ENCODE measurements around the gene TGFBR3L. TPM values are rescaled to one million over a fixed set of nuclear protein-coding genes. Genes with fewer than 3 reads are reported as not detected.

Gene TGFBR3L
- total RNA-seq, 1 donor, result 0.86 TPM

DNA sequence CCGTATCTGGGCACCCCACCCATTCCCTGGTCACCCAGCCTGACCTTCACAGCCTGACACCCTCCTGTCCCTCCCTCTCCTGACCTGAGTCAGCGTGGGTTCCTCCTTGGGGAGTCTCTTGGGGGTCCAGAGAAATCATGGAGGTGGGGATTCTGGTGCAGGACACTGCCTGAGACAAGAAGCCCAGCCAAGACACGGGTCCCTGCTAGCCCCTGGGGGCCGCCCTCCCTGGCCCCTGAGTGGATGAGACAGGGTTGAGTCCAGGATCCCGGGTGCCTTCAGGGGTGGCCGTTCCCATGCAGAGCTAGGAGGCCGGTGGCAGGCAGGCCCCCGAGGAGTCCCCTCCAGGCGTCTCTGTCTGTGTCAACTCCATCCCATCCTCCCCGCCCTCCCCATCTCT lies 9.4 kb upstream of the TGFBR3L start:
- DNase-seq (ENCODE audit: low read depth), result no peak
- no peak for TF ChIP-seq CTCF (IDR thresholded peaks at IDR 0.05; ENCODE audit: insufficient read depth, low read depth, low read length)
- H3K4me3 ChIP-seq (ENCODE audit: low read depth, low read length), result peak overlapping the region; percentile 88

DNA sequence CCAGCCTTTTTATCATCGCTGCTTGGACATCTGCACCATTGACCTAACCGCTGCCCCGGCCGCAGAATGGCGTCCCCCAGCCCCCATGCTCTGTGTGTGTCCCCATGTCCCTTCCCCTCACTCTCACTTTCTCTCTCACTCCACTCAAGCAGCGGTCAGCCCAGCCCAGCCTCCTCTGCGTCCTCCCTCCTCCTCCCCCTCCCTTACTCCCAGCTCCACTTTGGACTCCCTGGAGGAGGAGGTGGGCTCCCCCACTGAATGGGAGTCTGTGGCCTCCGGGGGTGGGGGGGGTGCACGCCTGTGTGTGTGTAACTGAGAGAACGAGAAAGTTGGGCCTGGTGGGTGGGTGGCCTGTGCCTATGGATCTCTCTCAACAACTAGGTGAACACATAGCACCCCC lies 8.8 kb upstream of the TGFBR3L start:
- no peak for TF ChIP-seq CTCF (IDR thresholded peaks at IDR 0.05; ENCODE audit: insufficient read depth, low read depth, low read length)
- H3K4me3 ChIP-seq (ENCODE audit: low read depth, low read length), result no peak overlapping the region
- DNase-seq (ENCODE audit: low read depth), result no peak

GRCh38 chr19:7907122-7907521 lies 7.5 kb upstream of the TGFBR3L start:
- no peak for DNase-seq (ENCODE audit: low read depth)
- TF ChIP-seq CTCF (IDR thresholded peaks at IDR 0.05; ENCODE audit: insufficient read depth, low read depth, low read length), result no peak

GRCh38 chr19:7907544-7907943 lies 7.1 kb upstream of the TGFBR3L start:
- no peak for DNase-seq (ENCODE audit: low read depth)
- no peak overlapping the region for H3K4me3 ChIP-seq (ENCODE audit: low read depth, low read length)
- no peak for TF ChIP-seq CTCF (IDR thresholded peaks at IDR 0.05; ENCODE audit: insufficient read depth, low read depth, low read length)

More at GRCh38 chr19:7907122-7907521, 7.5 kb upstream of the TGFBR3L start:
- no peak overlapping the region for H3K4me3 ChIP-seq (ENCODE audit: low read depth, low read length)

GRCh38 chr19:7908078-7908699 lies 6.4 kb upstream of the TGFBR3L start:
- no peak for TF ChIP-seq CTCF (IDR thresholded peaks at IDR 0.05; ENCODE audit: insufficient read depth, low read depth, low read length)
- no peak overlapping the region for H3K4me3 ChIP-seq (ENCODE audit: low read depth, low read length)
- DNase-seq (ENCODE audit: low read depth), result no peak

- no peak for DNase-seq (ENCODE audit: low read depth)
- no peak overlapping the region for H3K4me3 ChIP-seq (ENCODE audit: low read depth, low read length)
- no peak for TF ChIP-seq CTCF (IDR thresholded peaks at IDR 0.05; ENCODE audit: insufficient read depth, low read depth, low read length)
Measured at GRCh38 chr19:7908742-7909461, 5.7 kb upstream of the TGFBR3L start.

All from fibroblast of villous mesenchyme (primary cell).